HT1080 (cell line): Measurements from ENCODE around the gene WDR90. TPM values are rescaled to one million over a fixed set of nuclear protein-coding genes. Genes with fewer than 3 reads are reported as not detected.

Source experiments
- DNase-seq: peaks from one replicate; pipeline ENCODE4 v3.0.0-alpha.2; 2015; ENCODE audit warnings: low read depth
- total RNA-seq: library from RNA; depleted of rRNA; stranded (reverse); fragments of >200 nt; shearing (Covaris generic); gene quantifications from 2 replicates; pipeline ENCODE4 v1.2.3, GENCODE V29; 2014

The WDR90 gene
- total RNA-seq, 1 experiment from 2014 or later: 27.0 TPM

DNA sequence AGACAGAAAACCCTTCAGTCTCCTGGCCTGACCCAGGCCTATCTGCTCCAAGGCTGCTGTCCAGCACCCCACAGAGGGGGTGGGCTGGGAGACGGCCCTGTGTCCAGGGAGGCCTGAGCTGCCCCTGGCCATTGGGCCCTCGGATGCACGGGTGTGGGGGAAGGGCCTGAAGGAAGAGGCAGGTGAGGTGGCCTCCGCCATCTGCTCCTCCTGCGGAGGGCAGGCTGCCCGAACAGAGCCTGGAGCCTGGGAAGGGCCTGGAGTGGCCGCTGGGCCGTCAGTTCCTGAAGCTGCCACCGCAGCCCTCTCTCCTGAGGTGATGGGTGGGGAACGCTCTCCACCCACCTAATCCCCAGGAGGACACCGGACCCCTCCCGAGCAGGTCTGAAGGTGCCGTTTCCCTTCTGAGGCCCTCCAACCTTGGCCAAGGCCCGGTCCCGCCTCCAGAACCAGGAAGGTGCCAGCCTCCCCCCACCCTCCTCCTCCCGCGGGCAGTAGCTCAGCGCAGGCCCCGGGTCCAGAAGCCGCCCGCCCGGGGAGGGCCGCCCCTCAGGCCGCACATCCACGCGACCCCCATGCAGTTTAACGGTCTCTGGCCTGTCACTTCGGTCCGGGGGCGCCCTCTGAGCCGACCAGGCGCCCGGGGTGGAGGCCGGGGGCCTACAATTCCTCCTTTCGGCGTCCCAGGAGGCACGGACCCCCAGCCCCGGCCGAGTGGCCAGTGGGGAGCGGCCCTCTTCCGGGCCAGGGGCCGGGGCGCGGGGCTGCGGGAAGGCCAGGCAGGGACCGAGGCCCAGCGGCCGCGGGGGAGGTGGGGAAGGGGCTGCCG lies 55.6 kb downstream of the WDR90 start:
- DNase-seq: no peak

- DNase-seq: no peak
Observed at GRCh38 chr16:705431-706188, 56.4 kb downstream of the WDR90 start, which contains the start of gene FBXL16. Gene FBXL16, minus strand, starts transcription at chr16:705801. Its CDS starts 8,396 bp downstream, at chr16:697405.

DNA sequence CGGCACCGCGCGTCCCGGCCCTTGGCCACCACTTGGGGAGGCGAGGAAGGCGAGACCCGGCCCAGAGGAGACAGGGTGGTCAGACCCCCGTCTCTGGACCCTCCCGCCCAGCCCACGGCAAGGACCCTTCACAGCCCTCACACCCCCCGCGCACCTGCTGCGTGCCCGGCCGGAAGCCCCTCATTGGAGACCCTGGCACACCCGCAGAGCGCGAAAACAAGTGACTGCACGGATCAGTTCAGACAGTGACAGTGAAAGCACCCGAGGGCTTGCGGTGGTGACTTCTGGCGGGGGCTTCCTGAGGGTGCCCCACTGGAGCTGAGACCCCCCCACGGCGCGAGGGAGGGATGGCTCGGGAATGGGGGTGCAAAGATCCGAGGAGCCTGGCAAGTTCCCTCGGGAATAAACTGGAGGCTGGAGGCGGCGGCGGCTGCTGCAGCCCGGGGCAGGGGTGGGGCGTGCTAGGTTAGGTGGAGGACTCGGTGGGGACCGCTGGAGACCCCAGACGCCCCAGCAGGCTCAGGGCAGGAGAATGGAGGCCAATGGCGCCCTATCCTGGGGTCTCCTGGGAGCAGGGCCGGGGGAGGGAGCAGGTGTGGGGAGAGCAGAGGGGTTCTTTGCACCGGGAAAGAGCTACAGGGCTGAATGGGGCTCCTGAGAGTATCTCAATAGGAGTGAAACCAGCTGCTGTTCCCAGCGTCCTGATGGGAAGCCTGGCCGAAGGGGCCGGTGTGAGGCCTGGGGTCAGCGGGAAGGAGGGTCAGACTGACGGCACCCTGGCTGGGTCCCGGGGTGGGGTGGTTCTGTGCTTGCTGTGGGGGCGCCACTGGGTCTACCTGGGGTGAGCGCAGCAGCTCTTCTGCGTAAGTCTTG lies 57.3 kb downstream of the WDR90 start:
- no peak for DNase-seq

DNA sequence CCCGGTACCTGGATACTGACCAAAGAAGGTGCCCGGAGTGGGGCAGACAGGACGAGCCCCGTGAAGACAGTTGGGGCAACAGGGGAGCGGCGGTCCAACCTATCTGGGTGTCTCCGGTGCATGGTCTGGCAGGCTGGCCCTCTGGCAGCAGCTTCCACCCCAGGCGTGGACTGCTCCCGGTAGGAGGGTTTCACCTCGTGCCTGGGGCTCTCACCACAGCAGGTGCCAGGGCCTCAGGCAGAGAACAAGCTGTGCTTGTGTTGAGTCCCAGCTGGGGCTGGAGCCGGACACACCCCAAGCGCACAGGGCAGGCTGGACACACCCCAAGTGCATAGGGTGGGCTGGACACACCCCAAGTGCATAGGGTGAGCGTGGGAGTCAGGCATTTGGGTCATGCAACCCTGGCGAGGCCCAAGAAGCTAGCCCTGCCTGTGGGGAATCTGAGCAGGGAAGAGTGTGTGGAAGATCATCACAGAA lies 57.9 kb downstream of the WDR90 start:
- no peak for DNase-seq

DNA sequence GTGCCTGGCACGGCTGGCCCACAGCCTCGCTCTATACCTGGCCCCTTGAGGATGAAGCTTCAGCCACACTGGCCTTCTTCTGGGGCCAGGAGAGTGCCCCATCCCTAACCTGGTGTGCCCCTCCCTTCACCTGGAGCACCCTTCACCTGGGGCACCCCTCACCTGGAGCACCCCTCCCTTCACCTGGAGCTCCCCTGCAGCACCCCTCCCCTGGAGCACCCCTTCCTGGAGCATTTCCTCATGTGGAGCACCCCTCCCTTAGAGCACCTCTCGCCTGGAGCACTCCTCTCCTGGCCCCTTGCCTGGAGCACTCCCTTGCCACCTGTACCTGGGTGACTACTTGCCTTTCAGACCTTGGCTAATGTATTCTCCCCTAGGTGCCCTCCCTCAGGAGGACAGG lies 58.9 kb downstream of the WDR90 start:
- DNase-seq: no peak

DNA sequence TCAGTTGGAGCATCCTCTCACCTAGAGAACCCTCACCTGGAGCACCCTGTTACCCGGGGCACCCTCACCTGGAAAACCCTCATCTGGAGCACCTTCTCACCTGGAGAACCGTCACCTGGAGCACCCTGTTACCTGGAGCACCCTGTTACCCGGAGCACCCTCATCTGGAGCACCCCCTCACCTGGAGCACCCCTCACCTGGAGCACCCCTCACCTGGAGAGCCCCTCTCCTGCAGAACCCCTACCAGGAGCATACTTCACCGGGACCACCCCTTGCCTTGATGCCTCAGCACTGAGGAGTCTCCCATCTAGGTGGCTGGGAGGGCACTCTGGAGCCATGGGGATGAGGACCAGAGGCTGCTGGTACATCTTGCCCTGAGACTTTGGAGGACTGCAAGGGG lies 59.8 kb downstream of the WDR90 start:
- no peak for DNase-seq

- peak; percentile 86 for DNase-seq
Observed at GRCh38 chr16:709566-710499, 60.7 kb downstream of the WDR90 start.

DNA sequence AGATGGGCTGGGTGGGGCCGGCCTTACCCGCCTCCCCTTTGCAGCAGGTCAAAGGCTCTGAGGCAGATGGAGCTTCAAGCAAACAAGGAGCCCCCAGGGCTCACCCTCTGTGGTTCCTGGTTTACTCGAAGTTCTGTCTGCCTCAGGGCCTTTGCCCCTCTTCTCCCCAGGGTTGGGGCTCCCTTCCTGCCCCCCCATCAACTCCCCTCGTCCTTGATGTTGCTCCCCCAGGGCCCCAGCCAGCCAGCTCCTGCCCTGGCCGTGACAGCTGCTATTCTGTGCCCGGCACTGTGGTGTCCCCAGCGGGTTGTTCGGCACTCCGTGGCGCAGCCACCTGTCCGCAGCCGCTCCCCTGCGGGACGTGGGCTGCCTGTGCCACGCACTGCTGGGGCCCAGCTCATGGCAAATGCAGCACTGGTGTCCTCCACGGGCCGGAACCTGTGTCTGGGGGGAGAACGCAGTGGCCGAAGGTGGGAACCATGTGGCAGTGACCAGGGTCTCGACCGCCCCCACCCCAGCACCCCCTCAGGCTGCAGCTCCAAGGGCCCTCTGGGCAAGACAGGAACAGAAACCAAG lies 61.4 kb downstream of the WDR90 start:
- no peak for DNase-seq

- DNase-seq: no peak
Observed at GRCh38 chr16:711084-711483, 61.9 kb downstream of the WDR90 start.

- DNase-seq: peak; percentile 67
Observed at GRCh38 chr16:711548-712320, 62.6 kb downstream of the WDR90 start.

GRCh38 chr16:712740-713250 lies 63.6 kb downstream of the WDR90 start:
- peak; percentile 96 for DNase-seq

- DNase-seq: peak; percentile 60
Observed at GRCh38 chr16:714079-714478, 64.9 kb downstream of the WDR90 start.

DNA sequence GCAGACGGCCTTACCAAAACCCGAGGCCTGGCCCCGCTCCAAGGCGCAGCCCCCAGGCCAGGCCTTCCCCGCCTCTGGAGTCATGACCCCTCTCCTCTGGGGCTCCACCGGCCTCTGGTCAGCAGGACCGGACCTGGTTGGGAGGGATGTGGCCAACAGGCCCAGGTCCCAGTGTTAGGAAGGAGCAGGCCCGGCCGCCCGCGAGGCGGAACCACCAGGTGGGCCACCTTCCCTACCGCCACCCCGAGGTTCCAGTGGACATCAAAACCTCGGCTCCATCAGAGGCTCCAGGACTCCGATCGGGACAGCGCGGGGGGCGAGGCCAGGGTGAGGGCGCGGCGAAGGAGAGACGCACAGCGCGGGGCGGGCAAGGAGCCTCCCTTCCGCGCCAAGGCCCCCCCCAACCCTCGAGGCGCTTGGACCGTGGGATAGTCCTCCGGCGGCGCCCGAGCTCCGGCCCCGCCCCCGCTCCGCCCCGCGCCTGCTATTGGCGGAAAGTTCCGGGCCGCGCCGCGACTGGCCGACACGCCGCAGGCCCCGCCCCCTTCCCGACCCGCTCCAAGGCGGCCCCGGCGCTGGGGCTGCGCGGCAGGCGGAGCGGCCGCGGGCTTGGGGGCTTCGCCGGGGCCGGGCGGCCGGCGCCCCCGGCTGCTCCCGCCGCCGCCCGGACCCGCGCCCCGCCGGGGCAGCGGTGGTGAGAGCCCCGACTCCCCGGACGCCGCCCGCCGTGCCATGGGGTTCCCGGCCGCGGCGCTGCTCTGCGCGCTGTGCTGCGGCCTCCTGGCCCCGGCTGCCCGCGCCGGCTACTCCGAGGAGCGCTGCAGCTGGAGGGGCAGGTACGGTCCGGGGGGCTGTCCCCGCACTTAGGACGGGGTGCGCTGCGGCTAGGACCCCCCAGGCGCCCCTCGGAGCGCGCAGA lies 65.7 kb downstream of the WDR90 start, which contains the start of gene METRN:
Gene METRN, plus strand, starts transcription at position 561 of the 919 bp plus-strand sequence. Its CDS starts 172 bp downstream, at position 733.
- peak; percentile 80 for DNase-seq

- no peak for DNase-seq
Observed at GRCh38 chr16:715477-716199, 66.5 kb downstream of the WDR90 start.

GRCh38 chr16:716200-716568 lies 67.0 kb downstream of the WDR90 start:
- no peak for DNase-seq

DNA sequence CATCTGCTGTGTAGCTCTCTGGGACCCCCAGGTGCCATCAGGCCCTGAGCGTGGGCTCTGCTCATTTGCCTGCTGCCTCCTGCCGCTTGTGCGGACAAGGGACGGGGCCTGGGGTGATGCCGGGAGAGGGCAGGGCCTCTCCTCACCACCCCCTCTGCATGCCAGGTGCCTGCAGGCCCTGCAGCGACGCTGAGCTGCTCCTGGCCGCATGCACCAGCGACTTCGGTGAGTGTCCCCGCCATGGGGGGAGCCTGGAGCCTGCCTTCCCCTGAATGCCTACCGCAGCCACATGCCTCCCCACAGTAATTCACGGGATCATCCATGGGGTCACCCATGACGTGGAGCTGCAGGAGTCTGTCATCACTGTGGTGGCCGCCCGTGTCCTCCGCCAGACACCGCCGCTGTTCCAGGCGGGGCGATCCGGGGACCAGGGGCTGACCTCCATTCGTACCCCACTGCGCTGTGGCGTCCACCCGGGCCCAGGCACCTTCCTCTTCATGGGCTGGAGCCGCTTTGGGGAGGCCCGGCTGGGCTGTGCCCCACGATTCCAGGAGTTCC lies 67.7 kb downstream of the WDR90 start:
- no peak for DNase-seq
